Fibroblast of mammary gland (primary cell): ENCODE results near the gene ASXL1.

Experiments used
- DNase-seq: peaks from one replicate; pipeline ENCODE4 v3.0.0-alpha.2; 2010; ENCODE audit warnings: low read depth
- H3K4me3 ChIP-seq: 2 replicates; pipeline ENCODE4 v1.5.1; 2011; ENCODE audit warnings: low read depth, mild to moderate bottlenecking, low read length, moderate library complexity; ENCODE audit not compliant: control insufficient read depth
- TF ChIP-seq, protein P1 (sequence below): conservative IDR thresholded peaks from 2 replicates; pipeline ENCODE4 v1.5.1; 2011; ENCODE audit warnings: low read depth, low read length, inconsistent platforms; ENCODE audit not compliant: control insufficient read depth, insufficient read depth

Gene ASXL1

GRCh38 chr20:32473231-32474008 lies 115.3 kb downstream of the ASXL1 start:
- TF ChIP-seq, protein P1, sequence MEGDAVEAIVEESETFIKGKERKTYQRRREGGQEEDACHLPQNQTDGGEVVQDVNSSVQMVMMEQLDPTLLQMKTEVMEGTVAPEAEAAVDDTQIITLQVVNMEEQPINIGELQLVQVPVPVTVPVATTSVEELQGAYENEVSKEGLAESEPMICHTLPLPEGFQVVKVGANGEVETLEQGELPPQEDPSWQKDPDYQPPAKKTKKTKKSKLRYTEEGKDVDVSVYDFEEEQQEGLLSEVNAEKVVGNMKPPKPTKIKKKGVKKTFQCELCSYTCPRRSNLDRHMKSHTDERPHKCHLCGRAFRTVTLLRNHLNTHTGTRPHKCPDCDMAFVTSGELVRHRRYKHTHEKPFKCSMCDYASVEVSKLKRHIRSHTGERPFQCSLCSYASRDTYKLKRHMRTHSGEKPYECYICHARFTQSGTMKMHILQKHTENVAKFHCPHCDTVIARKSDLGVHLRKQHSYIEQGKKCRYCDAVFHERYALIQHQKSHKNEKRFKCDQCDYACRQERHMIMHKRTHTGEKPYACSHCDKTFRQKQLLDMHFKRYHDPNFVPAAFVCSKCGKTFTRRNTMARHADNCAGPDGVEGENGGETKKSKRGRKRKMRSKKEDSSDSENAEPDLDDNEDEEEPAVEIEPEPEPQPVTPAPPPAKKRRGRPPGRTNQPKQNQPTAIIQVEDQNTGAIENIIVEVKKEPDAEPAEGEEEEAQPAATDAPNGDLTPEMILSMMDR = no peak
- peak overlapping the region; percentile 51 for H3K4me3 ChIP-seq
- no peak for DNase-seq

- peak overlapping the region; percentile 51 for H3K4me3 ChIP-seq
- TF ChIP-seq, protein P1 = no peak
- peak; percentile 35 for DNase-seq
Observed at GRCh38 chr20:32474009-32474716, 116.0 kb downstream of the ASXL1 start.

DNA sequence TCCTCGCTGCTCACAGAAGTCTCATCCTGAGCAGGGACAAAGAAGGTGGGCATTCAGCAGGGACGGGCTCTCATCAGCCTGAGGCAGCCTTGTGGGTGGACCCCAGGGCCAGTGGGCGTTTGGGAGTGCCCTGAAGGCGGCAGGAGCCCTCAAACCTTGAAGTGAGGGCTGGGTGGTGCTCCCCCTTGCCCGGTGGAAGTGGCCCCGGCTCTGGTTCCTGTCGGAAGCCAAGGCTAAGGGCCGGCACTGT lies 116.5 kb downstream of the ASXL1 start:
- TF ChIP-seq, protein P1 = no peak
- H3K4me3 ChIP-seq = peak overlapping the region; percentile 51
- no peak for DNase-seq

DNA sequence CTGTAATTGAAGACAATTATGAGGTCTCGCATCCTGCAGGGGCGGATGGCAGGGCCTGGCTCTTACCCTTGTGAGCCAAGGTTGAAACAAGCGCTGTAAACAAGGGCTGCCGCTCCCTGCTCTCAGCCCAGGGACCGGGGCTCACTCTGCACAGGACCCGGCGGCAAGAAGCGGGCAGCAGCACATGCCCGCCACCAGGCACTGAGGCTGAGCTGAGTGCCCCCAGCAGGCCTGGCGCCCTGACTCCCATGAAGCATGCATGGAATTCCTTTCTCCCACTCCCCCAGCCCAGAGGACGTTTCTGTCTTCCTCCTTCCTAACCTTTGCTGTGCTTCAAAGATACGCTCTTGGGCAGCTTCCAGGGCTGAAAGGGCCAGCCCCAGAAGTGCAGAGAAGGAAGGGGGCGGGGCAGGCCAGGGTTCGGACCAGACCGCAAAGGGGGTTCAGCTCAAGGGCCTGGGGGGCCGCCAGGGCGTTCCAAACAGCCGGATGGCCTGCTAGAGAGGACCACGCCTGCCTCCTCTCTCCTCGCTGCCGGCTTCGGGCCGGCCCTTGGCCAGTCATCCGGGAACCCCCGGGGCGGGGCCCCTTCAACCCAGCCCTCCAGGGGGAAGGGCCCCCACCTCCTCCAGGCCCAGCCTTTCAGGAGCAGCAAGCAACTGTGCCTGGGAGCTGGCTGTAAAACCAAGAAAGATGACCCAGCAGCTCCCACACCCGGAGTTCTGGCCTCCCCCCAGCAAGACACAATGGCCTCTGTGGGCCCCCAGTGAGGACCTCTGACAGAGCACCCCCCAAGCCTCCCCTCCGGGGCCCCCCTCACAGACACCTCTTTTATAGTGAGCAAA lies 117.1 kb downstream of the ASXL1 start:
- H3K4me3 ChIP-seq = peak overlapping the region; percentile 51
- TF ChIP-seq, protein P1 = no peak
- DNase-seq = peak; percentile 93

DNA sequence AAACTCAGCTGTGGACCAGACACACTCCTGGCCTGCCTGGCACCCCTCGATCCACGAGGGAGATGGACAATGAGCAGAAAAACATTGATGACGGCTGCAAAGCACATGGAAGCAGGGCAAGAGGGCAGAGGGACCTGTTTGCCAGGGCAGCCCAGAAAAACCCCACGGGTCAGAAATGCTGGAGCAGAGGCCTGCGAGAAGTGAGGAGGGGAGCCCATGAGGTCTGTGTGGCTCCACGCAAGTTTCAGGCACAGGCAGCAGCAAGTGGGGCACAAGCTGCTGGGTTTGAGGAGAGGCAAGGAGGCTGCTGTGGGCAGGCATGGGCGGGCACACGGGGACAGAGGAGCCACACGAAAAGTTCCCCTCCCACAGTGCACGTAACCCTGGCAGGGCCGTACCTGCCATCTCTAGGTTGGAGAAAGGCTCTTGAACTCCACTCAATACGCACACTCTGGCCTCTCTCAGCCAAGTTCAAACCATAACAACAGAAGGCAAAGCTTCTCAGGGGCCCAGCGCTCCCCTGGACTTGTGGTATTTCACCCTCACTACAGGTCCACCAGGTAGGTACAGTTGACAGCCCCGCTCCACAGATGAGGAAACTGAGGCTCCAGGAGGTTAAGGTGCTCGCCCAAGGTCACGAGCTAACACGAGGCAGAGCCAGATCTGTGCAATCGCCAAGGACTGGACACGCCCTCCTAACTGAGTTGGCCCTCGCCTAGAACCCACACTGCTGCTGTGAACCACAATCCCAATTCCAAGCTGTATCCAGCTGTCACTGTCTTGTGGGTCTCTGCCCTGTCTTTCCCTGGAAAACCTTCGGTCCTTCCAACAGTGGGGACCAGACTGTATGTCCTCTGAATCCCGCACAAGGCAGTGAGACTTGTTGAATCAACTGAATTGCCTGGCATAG lies 118.8 kb downstream of the ASXL1 start:
- no peak for DNase-seq
- TF ChIP-seq, protein P1 = no peak
- no peak overlapping the region for H3K4me3 ChIP-seq
